Measurements from ENCODE around the gene KCNIP1. TPM values are rescaled to one million over a fixed set of nuclear protein-coding genes. Genes with fewer than 3 reads are reported as not detected.

Gene KCNIP1
- total and polyA plus RNA-seq, 11 donors: 0.52 to 1.3 (median 1.2) TPM; not detected in 8

- DNase-seq: peak in 1 of 5 donors; percentile 38
- H3K36me3 ChIP-seq: no peaks in the 10 kb centered on the region
- intact Hi-C loops (cut with DNase I): no loop called here
Measured at GRCh38 chr5:170466988-170467707, 36.7 kb upstream of the KCNIP1 start.

GRCh38 chr5:170468633-170469285 lies 35.1 kb upstream of the KCNIP1 start:
- 90 to 94% (median 92%) methylated on average over 7 of the region's 7 CpGs for WGBS, 4 donors
- no peak overlapping the region for H3K27ac ChIP-seq
- DNase-seq (no peak), ATAC-seq (no peak)
- no peaks in the 10 kb centered on the region for H3K9me3 ChIP-seq
- H3K36me3 ChIP-seq: no peaks in the 10 kb centered on the region
- intact Hi-C loops (cut with DNase I): no loop called here
- no peak overlapping the region for H3K4me3 ChIP-seq
- H3K27me3 ChIP-seq: no peaks in the 10 kb centered on the region
- peaks cover 0 to 18% (median 0%) of the 10 kb centered on the region in 12 donors for H3K4me1 ChIP-seq
- TF ChIP-seq CTCF (IDR thresholded peaks at IDR 0.05) (no peak), POLR2A (IDR thresholded peaks at IDR 0.05) (no peak)

More at GRCh38 chr5:170466988-170467707, 36.7 kb upstream of the KCNIP1 start:
- Histone ChIP-seq H3K4me1 (peaks cover 0 to 18% (median 0%) of the 10 kb centered on the region in 12 donors), H3K4me3 (no peak overlapping the region), H3K9me3 (peaks cover 0 to 2% (median 0%) of the 10 kb centered on the region in 12 donors), H3K27ac (no peak overlapping the region), H3K27me3 (no peaks in the 10 kb centered on the region)
- WGBS, 4 donors: 69 to 77% (median 76%) methylated on average over 13 of the region's 13 CpGs
- ATAC-seq: peak in 3 of 4 donors; percentile 44 to 73 (median 50)
- TF ChIP-seq CTCF (IDR thresholded peaks at IDR 0.05): no peak
- TF ChIP-seq POLR2A (IDR thresholded peaks at IDR 0.05): no peak

GRCh38 chr5:170469414-170469813 lies 34.4 kb upstream of the KCNIP1 start:
- ATAC-seq (no peak), DNase-seq (no peak)
- TF ChIP-seq CTCF (IDR thresholded peaks at IDR 0.05): no peak
- no peak for TF ChIP-seq POLR2A (IDR thresholded peaks at IDR 0.05)
- Histone ChIP-seq H3K4me3 (no peak overlapping the region), H3K36me3 (no peaks in the 10 kb centered on the region), H3K27me3 (no peaks in the 10 kb centered on the region), H3K9me3 (peaks cover 0 to under 1% (median 0%) of the 10 kb centered on the region in 12 donors), H3K4me1 (peaks cover 0 to 18% (median 0%) of the 10 kb centered on the region in 12 donors), H3K27ac (no peak overlapping the region)
- intact Hi-C loops (cut with DNase I): no loop called here
- WGBS, 4 donors: 78 to 89% (median 83%) methylated on average over 4 of the region's 4 CpGs

- TF ChIP-seq CTCF (IDR thresholded peaks at IDR 0.05): no peak
- 91 to 96% (median 92%) methylated on average over 4 of the region's 4 CpGs for WGBS, 4 donors
- peaks cover 0 to 18% (median 0%) of the 10 kb centered on the region in 12 donors for H3K4me1 ChIP-seq
- H3K4me3 ChIP-seq: no peak overlapping the region
- H3K36me3 ChIP-seq: no peaks in the 10 kb centered on the region
- ATAC-seq (no peak), DNase-seq (no peak)
- intact Hi-C loops (cut with DNase I): no loop called here
- H3K27me3 ChIP-seq: no peaks in the 10 kb centered on the region
- peaks cover 0 to 7% (median 0%) of the 10 kb centered on the region in 12 donors for H3K9me3 ChIP-seq
- H3K27ac ChIP-seq: no peak overlapping the region
Measured at GRCh38 chr5:170470275-170470674, 33.5 kb upstream of the KCNIP1 start.

Measured in heart left ventricle (tissue), 16 donors.